HEK293 (cell line): ENCODE measurements around the gene RNASE8.

ENCODE experiments used
- ZBTB17 ChIP-seq: fragments of 450-650 bp; formaldehyde crosslinking; IDR thresholded peaks from 2 replicates; pipeline ENCODE4 v1.5.1; 2016; ENCODE audit warnings: missing biosample characterization, missing genetic modification characterization
- ZFP37 ChIP-seq: fragments of 450-650 bp; formaldehyde crosslinking; IDR thresholded peaks from 2 replicates; pipeline ENCODE4 v1.5.1; 2016; ENCODE audit warnings: missing biosample characterization, missing genetic modification characterization
- ZFP69B ChIP-seq: fragments of 450-650 bp; formaldehyde crosslinking; IDR thresholded peaks from 2 replicates; pipeline ENCODE4 v1.5.1; 2016; ENCODE audit warnings: missing biosample characterization, missing genetic modification characterization
- ZNF19 ChIP-seq: fragments of 450-650 bp; formaldehyde crosslinking; IDR thresholded peaks from 2 replicates; pipeline ENCODE4; 2016; ENCODE audit warnings: missing biosample characterization, missing genetic modification characterization, low read depth
- ZNF211 ChIP-seq: fragments of 450-650 bp; formaldehyde crosslinking; IDR thresholded peaks from 2 replicates; pipeline ENCODE4 v1.5.1; 2016; ENCODE audit warnings: low read depth, missing biosample characterization, missing genetic modification characterization
- ZNF366 ChIP-seq: fragments of 450-650 bp; formaldehyde crosslinking; conservative IDR thresholded peaks from 2 replicates; pipeline ENCODE4 v1.5.1; 2016; ENCODE audit warnings: missing biosample characterization, missing genetic modification characterization
- ZNF391 ChIP-seq: fragments of 450-650 bp; formaldehyde crosslinking; IDR thresholded peaks from 2 replicates; pipeline ENCODE4 v1.5.1; 2016; ENCODE audit warnings: low read depth, missing biosample characterization, missing genetic modification characterization, borderline replicate concordance
- ZNF416 ChIP-seq: fragments of 450-650 bp; formaldehyde crosslinking; IDR thresholded peaks from 2 replicates; pipeline ENCODE4 v1.5.1; 2016; ENCODE audit warnings: missing biosample characterization, missing genetic modification characterization
- ZNF473 ChIP-seq: fragments of 450-650 bp; formaldehyde crosslinking; IDR thresholded peaks from 2 replicates; pipeline ENCODE4 v1.5.1; 2017; ENCODE audit warnings: missing biosample characterization, missing genetic modification characterization
- ZNF558 ChIP-seq: fragments of 450-650 bp; formaldehyde crosslinking; IDR thresholded peaks from 2 replicates; pipeline ENCODE4 v1.5.1; 2016; ENCODE audit warnings: missing biosample characterization, missing genetic modification characterization
- ZNF654 ChIP-seq: fragments of 450-650 bp; formaldehyde crosslinking; IDR thresholded peaks from 2 replicates; pipeline ENCODE4 v1.5.1; 2016; ENCODE audit warnings: low read depth, missing biosample characterization, missing genetic modification characterization
- ZNF843 ChIP-seq: fragments of 450-650 bp; formaldehyde crosslinking; IDR thresholded peaks from 2 replicates; pipeline ENCODE4 v1.5.1; 2016; ENCODE audit warnings: missing biosample characterization, missing genetic modification characterization
- ZSCAN23 ChIP-seq: fragments of 450-650 bp; formaldehyde crosslinking; IDR thresholded peaks from 2 replicates; pipeline ENCODE4 v1.5.1; 2016; ENCODE audit warnings: missing biosample characterization, missing genetic modification characterization
- TF ChIP-seq, protein P1 (sequence below): fragments of 450-650 bp; formaldehyde crosslinking; conservative IDR thresholded peaks from 2 replicates; pipeline ENCODE4 v1.5.1; 2016; ENCODE audit warnings: low read depth, missing biosample characterization, missing genetic modification characterization
- TF ChIP-seq, protein P2 (sequence below): fragments of 450-650 bp; formaldehyde crosslinking; IDR thresholded peaks from 2 replicates; pipeline ENCODE4 v1.5.1; 2016; ENCODE audit warnings: missing biosample characterization, missing genetic modification characterization
- TF ChIP-seq, protein P3 (sequence below): fragments of 450-650 bp; formaldehyde crosslinking; conservative IDR thresholded peaks from 2 replicates; pipeline ENCODE4 v1.5.1; 2016; ENCODE audit warnings: low read depth, missing biosample characterization, missing genetic modification characterization
- TF ChIP-seq, protein P4 (sequence below): fragments of 450-650 bp; formaldehyde crosslinking; IDR thresholded peaks from 2 replicates; pipeline ENCODE4 v1.5.1; 2016; ENCODE audit warnings: missing biosample characterization, missing genetic modification characterization, borderline replicate concordance
- TF ChIP-seq, protein P5 (sequence below): fragments of 450-650 bp; formaldehyde crosslinking; IDR thresholded peaks from 2 replicates; pipeline ENCODE4 v1.5.1; 2016; ENCODE audit warnings: missing biosample characterization, missing genetic modification characterization
- TF ChIP-seq, protein P6 (sequence below): fragments of 450-650 bp; formaldehyde crosslinking; IDR thresholded peaks from 2 replicates; pipeline ENCODE4 v1.5.1; 2016; ENCODE audit warnings: missing biosample characterization, missing genetic modification characterization

Gene RNASE8

DNA sequence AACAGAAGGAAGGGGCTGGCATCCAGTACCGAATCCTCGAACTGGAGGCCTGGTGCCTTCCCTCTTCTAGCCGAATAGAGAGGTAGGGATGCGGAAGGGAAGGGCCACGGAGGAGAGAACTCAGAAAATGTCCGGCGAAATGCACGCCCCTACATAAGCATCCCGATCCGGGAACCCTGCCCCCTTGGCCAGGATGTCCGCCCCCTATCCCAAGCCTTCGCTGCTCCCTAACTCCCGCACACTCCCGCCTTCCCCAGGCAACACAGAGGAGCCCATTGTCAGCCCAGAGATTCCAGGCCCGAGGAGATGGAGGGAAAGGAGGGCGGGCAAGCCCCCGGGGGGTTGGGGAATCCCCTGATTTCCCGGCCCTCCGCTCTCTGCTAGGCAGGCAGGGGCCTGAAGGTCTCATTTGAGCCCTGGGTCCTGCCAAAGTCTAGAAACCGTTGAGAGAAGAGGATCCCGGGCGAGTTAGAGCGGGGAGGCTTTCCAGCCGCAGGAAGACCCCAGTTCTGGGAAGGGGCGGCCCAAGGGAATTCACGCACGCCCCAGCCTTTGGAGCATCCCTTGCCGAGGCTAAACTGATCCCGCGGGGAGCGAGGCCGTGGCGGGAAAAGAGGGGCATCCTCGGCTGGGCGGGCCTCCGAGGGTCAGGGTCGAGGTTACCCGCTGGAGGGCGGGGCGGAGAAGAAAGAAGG is 11.9 kb downstream of the RNASE8 start (continued):
- TF ChIP-seq, protein P1, sequence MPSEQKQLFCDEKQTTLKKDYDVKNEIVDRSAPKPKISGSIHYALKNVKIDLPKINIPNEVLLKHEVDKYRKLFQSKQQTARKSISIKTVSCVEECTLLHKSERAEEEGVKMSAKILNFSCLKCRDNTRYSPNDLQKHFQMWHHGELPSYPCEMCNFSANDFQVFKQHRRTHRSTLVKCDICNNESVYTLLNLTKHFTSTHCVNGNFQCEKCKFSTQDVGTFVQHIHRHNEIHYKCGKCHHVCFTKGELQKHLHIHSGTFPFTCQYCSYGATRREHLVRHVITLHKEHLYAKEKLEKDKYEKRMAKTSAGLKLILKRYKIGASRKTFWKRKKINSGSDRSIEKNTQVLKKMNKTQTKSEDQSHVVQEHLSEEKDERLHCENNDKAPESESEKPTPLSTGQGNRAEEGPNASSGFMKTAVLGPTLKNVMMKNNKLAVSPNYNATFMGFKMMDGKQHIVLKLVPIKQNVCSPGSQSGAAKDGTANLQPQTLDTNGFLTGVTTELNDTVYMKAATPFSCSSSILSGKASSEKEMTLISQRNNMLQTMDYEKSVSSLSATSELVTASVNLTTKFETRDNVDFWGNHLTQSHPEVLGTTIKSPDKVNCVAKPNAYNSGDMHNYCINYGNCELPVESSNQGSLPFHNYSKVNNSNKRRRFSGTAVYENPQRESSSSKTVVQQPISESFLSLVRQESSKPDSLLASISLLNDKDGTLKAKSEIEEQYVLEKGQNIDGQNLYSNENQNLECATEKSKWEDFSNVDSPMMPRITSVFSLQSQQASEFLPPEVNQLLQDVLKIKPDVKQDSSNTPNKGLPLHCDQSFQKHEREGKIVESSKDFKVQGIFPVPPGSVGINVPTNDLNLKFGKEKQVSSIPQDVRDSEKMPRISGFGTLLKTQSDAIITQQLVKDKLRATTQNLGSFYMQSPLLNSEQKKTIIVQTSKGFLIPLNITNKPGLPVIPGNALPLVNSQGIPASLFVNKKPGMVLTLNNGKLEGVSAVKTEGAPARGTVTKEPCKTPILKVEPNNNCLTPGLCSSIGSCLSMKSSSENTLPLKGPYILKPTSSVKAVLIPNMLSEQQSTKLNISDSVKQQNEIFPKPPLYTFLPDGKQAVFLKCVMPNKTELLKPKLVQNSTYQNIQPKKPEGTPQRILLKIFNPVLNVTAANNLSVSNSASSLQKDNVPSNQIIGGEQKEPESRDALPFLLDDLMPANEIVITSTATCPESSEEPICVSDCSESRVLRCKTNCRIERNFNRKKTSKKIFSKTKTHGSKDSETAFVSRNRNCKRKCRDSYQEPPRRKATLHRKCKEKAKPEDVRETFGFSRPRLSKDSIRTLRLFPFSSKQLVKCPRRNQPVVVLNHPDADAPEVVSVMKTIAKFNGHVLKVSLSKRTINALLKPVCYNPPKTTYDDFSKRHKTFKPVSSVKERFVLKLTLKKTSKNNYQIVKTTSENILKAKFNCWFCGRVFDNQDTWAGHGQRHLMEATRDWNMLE (tag by site-specific recombination), result no peak
- TF ChIP-seq ZBTB17 (tag by site-specific recombination), result peak; percentile 37
- no peak for TF ChIP-seq ZNF416 (tag by site-specific recombination)
- TF ChIP-seq, protein P2, sequence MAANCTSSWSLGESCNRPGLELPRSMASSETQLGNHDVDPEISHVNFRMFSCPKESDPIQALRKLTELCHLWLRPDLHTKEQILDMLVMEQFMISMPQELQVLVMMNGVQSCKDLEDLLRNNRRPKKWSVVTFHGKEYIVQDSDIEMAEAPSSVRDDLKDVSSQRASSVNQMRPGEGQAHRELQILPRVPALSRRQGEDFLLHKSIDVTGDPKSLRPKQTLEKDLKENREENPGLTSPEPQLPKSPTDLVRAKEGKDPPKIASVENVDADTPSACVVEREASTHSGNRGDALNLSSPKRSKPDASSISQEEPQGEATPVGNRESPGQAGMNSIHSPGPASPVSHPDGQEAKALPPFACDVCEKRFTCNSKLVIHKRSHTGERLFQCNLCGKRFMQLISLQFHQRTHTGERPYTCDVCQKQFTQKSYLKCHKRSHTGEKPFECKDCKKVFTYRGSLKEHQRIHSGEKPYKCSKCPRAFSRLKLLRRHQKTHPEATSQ (tag by site-specific recombination), result no peak
- no peak for TF ChIP-seq ZNF654 (tag by site-specific recombination)
- no peak for TF ChIP-seq ZNF211 (tag by site-specific recombination)
- TF ChIP-seq ZFP69B (tag by site-specific recombination), result no peak
- TF ChIP-seq, protein P3, sequence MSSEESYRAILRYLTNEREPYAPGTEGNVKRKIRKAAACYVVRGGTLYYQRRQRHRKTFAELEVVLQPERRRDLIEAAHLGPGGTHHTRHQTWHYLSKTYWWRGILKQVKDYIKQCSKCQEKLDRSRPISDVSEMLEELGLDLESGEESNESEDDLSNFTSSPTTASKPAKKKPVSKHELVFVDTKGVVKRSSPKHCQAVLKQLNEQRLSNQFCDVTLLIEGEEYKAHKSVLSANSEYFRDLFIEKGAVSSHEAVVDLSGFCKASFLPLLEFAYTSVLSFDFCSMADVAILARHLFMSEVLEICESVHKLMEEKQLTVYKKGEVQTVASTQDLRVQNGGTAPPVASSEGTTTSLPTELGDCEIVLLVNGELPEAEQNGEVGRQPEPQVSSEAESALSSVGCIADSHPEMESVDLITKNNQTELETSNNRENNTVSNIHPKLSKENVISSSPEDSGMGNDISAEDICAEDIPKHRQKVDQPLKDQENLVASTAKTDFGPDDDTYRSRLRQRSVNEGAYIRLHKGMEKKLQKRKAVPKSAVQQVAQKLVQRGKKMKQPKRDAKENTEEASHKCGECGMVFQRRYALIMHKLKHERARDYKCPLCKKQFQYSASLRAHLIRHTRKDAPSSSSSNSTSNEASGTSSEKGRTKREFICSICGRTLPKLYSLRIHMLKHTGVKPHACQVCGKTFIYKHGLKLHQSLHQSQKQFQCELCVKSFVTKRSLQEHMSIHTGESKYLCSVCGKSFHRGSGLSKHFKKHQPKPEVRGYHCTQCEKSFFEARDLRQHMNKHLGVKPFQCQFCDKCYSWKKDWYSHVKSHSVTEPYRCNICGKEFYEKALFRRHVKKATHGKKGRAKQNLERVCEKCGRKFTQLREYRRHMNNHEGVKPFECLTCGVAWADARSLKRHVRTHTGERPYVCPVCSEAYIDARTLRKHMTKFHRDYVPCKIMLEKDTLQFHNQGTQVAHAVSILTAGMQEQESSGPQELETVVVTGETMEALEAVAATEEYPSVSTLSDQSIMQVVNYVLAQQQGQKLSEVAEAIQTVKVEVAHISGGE (tag by site-specific recombination), result no peak
- TF ChIP-seq ZNF558 (tag by site-specific recombination), result no peak
- no peak for TF ChIP-seq ZNF366 (tag by site-specific recombination)
- no peak for TF ChIP-seq ZSCAN23 (tag by site-specific recombination)
- no peak for TF ChIP-seq ZNF473 (tag by site-specific recombination)
- TF ChIP-seq, protein P4, sequence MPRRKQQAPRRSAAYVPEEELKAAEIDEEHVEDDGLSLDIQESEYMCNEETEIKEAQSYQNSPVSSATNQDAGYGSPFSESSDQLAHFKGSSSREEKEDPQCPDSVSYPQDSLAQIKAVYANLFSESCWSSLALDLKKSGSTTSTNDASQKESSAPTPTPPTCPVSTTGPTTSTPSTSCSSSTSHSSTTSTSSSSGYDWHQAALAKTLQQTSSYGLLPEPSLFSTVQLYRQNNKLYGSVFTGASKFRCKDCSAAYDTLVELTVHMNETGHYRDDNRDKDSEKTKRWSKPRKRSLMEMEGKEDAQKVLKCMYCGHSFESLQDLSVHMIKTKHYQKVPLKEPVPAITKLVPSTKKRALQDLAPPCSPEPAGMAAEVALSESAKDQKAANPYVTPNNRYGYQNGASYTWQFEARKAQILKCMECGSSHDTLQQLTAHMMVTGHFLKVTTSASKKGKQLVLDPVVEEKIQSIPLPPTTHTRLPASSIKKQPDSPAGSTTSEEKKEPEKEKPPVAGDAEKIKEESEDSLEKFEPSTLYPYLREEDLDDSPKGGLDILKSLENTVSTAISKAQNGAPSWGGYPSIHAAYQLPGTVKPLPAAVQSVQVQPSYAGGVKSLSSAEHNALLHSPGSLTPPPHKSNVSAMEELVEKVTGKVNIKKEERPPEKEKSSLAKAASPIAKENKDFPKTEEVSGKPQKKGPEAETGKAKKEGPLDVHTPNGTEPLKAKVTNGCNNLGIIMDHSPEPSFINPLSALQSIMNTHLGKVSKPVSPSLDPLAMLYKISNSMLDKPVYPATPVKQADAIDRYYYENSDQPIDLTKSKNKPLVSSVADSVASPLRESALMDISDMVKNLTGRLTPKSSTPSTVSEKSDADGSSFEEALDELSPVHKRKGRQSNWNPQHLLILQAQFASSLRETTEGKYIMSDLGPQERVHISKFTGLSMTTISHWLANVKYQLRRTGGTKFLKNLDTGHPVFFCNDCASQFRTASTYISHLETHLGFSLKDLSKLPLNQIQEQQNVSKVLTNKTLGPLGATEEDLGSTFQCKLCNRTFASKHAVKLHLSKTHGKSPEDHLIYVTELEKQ (tag by site-specific recombination), result no peak
- TF ChIP-seq, protein P5, sequence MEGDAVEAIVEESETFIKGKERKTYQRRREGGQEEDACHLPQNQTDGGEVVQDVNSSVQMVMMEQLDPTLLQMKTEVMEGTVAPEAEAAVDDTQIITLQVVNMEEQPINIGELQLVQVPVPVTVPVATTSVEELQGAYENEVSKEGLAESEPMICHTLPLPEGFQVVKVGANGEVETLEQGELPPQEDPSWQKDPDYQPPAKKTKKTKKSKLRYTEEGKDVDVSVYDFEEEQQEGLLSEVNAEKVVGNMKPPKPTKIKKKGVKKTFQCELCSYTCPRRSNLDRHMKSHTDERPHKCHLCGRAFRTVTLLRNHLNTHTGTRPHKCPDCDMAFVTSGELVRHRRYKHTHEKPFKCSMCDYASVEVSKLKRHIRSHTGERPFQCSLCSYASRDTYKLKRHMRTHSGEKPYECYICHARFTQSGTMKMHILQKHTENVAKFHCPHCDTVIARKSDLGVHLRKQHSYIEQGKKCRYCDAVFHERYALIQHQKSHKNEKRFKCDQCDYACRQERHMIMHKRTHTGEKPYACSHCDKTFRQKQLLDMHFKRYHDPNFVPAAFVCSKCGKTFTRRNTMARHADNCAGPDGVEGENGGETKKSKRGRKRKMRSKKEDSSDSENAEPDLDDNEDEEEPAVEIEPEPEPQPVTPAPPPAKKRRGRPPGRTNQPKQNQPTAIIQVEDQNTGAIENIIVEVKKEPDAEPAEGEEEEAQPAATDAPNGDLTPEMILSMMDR (tag by site-specific recombination), result no peak
- TF ChIP-seq ZNF19, result no peak
- TF ChIP-seq ZFP37 (tag by site-specific recombination), result no peak
- TF ChIP-seq, protein P6, sequence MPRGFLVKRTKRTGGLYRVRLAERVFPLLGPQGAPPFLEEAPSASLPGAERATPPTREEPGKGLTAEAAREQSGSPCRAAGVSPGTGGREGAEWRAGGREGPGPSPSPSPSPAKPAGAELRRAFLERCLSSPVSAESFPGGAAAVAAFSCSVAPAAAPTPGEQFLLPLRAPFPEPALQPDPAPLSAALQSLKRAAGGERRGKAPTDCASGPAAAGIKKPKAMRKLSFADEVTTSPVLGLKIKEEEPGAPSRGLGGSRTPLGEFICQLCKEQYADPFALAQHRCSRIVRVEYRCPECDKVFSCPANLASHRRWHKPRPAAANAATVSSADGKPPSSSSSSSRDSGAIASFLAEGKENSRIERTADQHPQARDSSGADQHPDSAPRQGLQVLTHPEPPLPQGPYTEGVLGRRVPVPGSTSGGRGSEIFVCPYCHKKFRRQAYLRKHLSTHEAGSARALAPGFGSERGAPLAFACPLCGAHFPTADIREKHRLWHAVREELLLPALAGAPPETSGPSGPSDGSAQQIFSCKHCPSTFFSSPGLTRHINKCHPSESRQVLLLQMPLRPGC (tag by site-specific recombination), result no peak
- no peak for TF ChIP-seq ZNF391
- TF ChIP-seq ZNF843, result no peak
